ENCODE measurements around the gene KLHL42. TPM values are rescaled to one million over a fixed set of nuclear protein-coding genes. Genes with fewer than 3 reads are reported as not detected.

Gene KLHL42
- total RNA-seq, 2 experiments from 2014 or later: 12.8 to 13.2 TPM

- no peak overlapping the region for H3K4me3 Mint-ChIP-seq
- no peak overlapping the region for H3K4me3 ChIP-seq (ENCODE audit: low read length)
- no peaks in the 10 kb centered on the region for H3K4me1 Mint-ChIP-seq (ENCODE audit: low read depth)
- no peaks in the 10 kb centered on the region for H3K36me3 Mint-ChIP-seq (ENCODE audit: low read depth)
- H3K4me1 ChIP-seq (ENCODE audit: insufficient read depth, low read length): no peaks in the 10 kb centered on the region
- H3K9me3 Mint-ChIP-seq: no peaks in the 10 kb centered on the region
- no peaks in the 10 kb centered on the region for H3K36me3 ChIP-seq (ENCODE audit: insufficient read depth, low read length)
- ChIA-PET CTCF (interaction anchor here (1.3 kb wide), 1 partner anchor 19 kb away, joined by 3 read pairs; no protein-coding TSS in a partner anchor), POLR2A (no interaction called here)
- no peak for TF ChIP-seq CTCF (IDR thresholded peaks at IDR 0.05)
- no peak overlapping the region for H3K27ac Mint-ChIP-seq
- ATAC-seq (ENCODE audit: poor library complexity): no peak
- H3K27me3 ChIP-seq (ENCODE audit: control insufficient read depth in 1 of 2, insufficient read depth in 2 of 2, low read length in 2 of 2): no peaks in the 10 kb centered on the region
- no peaks in the 10 kb centered on the region for H3K27me3 Mint-ChIP-seq
- intact Hi-C loops (cut with DNase I, micrococcal nuclease): no loop called here
- H3K27ac ChIP-seq (ENCODE audit: low read depth in 1 of 2, low read length in 2 of 2): no peak overlapping the region
- no peak for DNase-seq
- H3K9me3 ChIP-seq (ENCODE audit: control insufficient read depth in 1 of 2, insufficient read depth in 1 of 2, low read length in 2 of 2): no peaks in the 10 kb centered on the region
Observed at GRCh38 chr12:27840229-27840999, 60.4 kb downstream of the KLHL42 start.

- H3K27me3 ChIP-seq (ENCODE audit: control insufficient read depth in 1 of 2, insufficient read depth in 2 of 2, low read length in 2 of 2): no peaks in the 10 kb centered on the region
- Mint-ChIP-seq H3K27ac (no peak overlapping the region), H3K36me3 (ENCODE audit: low read depth) (no peaks in the 10 kb centered on the region), H3K27me3 (no peaks in the 10 kb centered on the region), H3K4me3 (no peak overlapping the region), H3K9me3 (no peaks in the 10 kb centered on the region), H3K4me1 (ENCODE audit: low read depth) (no peaks in the 10 kb centered on the region)
- no peaks in the 10 kb centered on the region for H3K9me3 ChIP-seq (ENCODE audit: control insufficient read depth in 1 of 2, insufficient read depth in 1 of 2, low read length in 2 of 2)
- POLR2A ChIA-PET: interaction anchor here (0.8 kb wide), 1 partner anchor 1875 kb away, joined by 3 read pairs; no protein-coding TSS in a partner anchor
- intact Hi-C loops (cut with DNase I, micrococcal nuclease): no loop called here
- no peak for ATAC-seq (ENCODE audit: poor library complexity)
- CTCF ChIA-PET: interaction anchor here (1.3 kb wide), 1 partner anchor 20 kb away, joined by 3 read pairs; no protein-coding TSS in a partner anchor
- H3K4me1 ChIP-seq (ENCODE audit: insufficient read depth, low read length): no peaks in the 10 kb centered on the region
- H3K36me3 ChIP-seq (ENCODE audit: insufficient read depth, low read length): no peaks in the 10 kb centered on the region
- no peak for DNase-seq
- no peak overlapping the region for H3K27ac ChIP-seq (ENCODE audit: low read depth in 1 of 2, low read length in 2 of 2)
- no peak overlapping the region for H3K4me3 ChIP-seq (ENCODE audit: low read length)
- no peak for TF ChIP-seq CTCF (IDR thresholded peaks at IDR 0.05)
Observed at GRCh38 chr12:27841392-27841882, 61.4 kb downstream of the KLHL42 start.

- intact Hi-C loops (cut with DNase I, micrococcal nuclease): no loop called here
- no peak overlapping the region for H3K27ac Mint-ChIP-seq
- H3K4me3 Mint-ChIP-seq: no peak overlapping the region
- ChIA-PET CTCF (no interaction called here), POLR2A (no interaction called here)
- Histone ChIP-seq H3K4me1 (ENCODE audit: insufficient read depth, low read length) (no peaks in the 10 kb centered on the region), H3K27ac (ENCODE audit: low read depth in 1 of 2, low read length in 2 of 2) (no peak overlapping the region), H3K36me3 (ENCODE audit: insufficient read depth, low read length) (no peaks in the 10 kb centered on the region), H3K4me3 (ENCODE audit: low read length) (no peak overlapping the region), H3K9me3 (ENCODE audit: control insufficient read depth in 1 of 2, insufficient read depth in 1 of 2, low read length in 2 of 2) (no peaks in the 10 kb centered on the region), H3K27me3 (ENCODE audit: control insufficient read depth in 1 of 2, insufficient read depth in 2 of 2, low read length in 2 of 2) (no peaks in the 10 kb centered on the region)
- no peaks in the 10 kb centered on the region for H3K36me3 Mint-ChIP-seq (ENCODE audit: low read depth)
- ATAC-seq (ENCODE audit: poor library complexity) (no peak), DNase-seq (no peak)
- no peak for TF ChIP-seq CTCF (IDR thresholded peaks at IDR 0.05)
- no peaks in the 10 kb centered on the region for H3K9me3 Mint-ChIP-seq
- H3K4me1 Mint-ChIP-seq (ENCODE audit: low read depth): no peaks in the 10 kb centered on the region
- peaks cover 10% of the 10 kb centered on the region for H3K27me3 Mint-ChIP-seq
Observed at GRCh38 chr12:27843714-27844245, 63.7 kb downstream of the KLHL42 start.
